Spleen (tissue), 11 donors: Measurements from ENCODE around the gene ZDHHC4. TPM values are rescaled to one million over a fixed set of nuclear protein-coding genes. Genes with fewer than 3 reads are reported as not detected.
A peak's percentile ranks its signal among the peaks of the same experiment; 100 is the strongest.

Experiments
- DNase-seq: peaks from one replicate; pipeline ENCODE4 v3.0.0-alpha.2; 2020
- H3K27ac ChIP-seq, 8 donors: fragments of 200-600 bp; sonication (generic) in 7 of 8; 1 replicate in 4 of 8; 2 replicates in 4 of 8; pipeline versions ENCODE4 v1.5.0 to v1.8.0; 2016 to 2021; ENCODE audit warnings: inconsistent platforms in 4 of 8, mild to moderate bottlenecking in 4 of 8, moderate library complexity in 1 of 8
- H3K27me3 ChIP-seq, 7 donors: fragments of 200-600 bp; sonication (generic) in 6 of 7; replicated peaks in 1 of 7; 1 replicate in 4 of 7; 2 replicates in 3 of 7; pipeline versions ENCODE4 v1.5.0 to v1.8.0; 2016 to 2021; ENCODE audit warnings: inconsistent platforms in 3 of 7, mild to moderate bottlenecking in 1 of 7
- H3K36me3 ChIP-seq, 6 donors: fragments of 200-600 bp; sonication (generic) in 5 of 6; 1 replicate in 4 of 6; 2 replicates in 2 of 6; pipeline versions ENCODE4 v1.5.0 to v1.8.0; 2016 to 2021; ENCODE audit warnings: inconsistent platforms in 2 of 6
- H3K4me1 ChIP-seq, 6 donors: fragments of 200-600 bp; sonication (generic) in 5 of 6; 1 replicate in 3 of 6; 2 replicates in 3 of 6; pipeline versions ENCODE4 v1.5.0 to v1.8.0; 2016 to 2021; ENCODE audit warnings: inconsistent platforms in 3 of 6
- H3K4me3 ChIP-seq, 8 donors: fragments of 200-600 bp; sonication (generic) in 7 of 8; 1 replicate in 4 of 8; 2 replicates in 4 of 8; pipeline versions ENCODE4 v1.5.0 to v1.8.0; 2016 to 2021; ENCODE audit warnings: inconsistent platforms in 4 of 8, mild to moderate bottlenecking in 4 of 8, moderate library complexity in 2 of 8
- H3K9me3 ChIP-seq, 8 donors: fragments of 200-600 bp; sonication (generic) in 7 of 8; 1 replicate in 4 of 8; 2 replicates in 4 of 8; pipeline versions ENCODE4 v1.5.0 to v1.8.0; 2016 to 2021; ENCODE audit warnings: inconsistent platforms in 4 of 8
- POLR2A ChIP-seq, 3 donors: fragments of 450-650 bp; IDR thresholded peaks; one replicate each; pipeline ENCODE4 v1.5.1; 2017; ENCODE audit warnings: antibody characterized with exemption in 3 of 3, mild to moderate bottlenecking in 1 of 3
- POLR2AphosphoS5 ChIP-seq, 3 donors: sonication (generic); formaldehyde crosslinking; IDR thresholded peaks; one replicate each; pipeline ENCODE4 v1.5.1; 2017; ENCODE audit warnings: antibody characterized with exemption in 3 of 3
- whole genome bisulfite sequencing, 5 donors: extraction: QIAGEN DNeasy Blood & Tissue Kit in 3 of 5; methylation state at CpG; one replicate each; pipeline versions ENCODE4 v1.1.5 to v1.1.7; 2013 to 2018; 5-methylcytosine and 5-hydroxymethylcytosine counted together
- intact Hi-C: fragments of 100-400 bp; cut with DNase I; formaldehyde crosslinking; loops from one replicate; pipeline ENCODE4 v1.15.0; 2023; ENCODE audit warnings: low total_unique reads
- polyA plus RNA-seq, 3 donors: library from polyadenylated mRNA; stranded (reverse); fragments of 200-250 nt; gene quantifications; one replicate each; pipeline ENCODE4 v1.2.1, GENCODE V29; 2013
- total RNA-seq, 7 donors: library from RNA; depleted of rRNA in 3 of 7; stranded (reverse); fragments of >200 nt in 3 of 7; fragmentation: NEBNext Ultra II Directional in 4 of 7; extraction: Animal tissue kit (Norgen Biotek cat#: 25700) in 4 of 7; gene quantifications; one replicate each; pipeline versions ENCODE4 v1.1.0 to v1.2.1, GENCODE V29; 2016 to 2021
- TF ChIP-seq, protein P1 (sequence below), 11 experiments: fragments of 200-600 bp in 7 of 11; fragments of 450-650 bp in 4 of 11; sonication (generic) in 4 of 11; IDR thresholded peaks in 8 of 11; conservative IDR thresholded peaks in 3 of 11; 1 replicate in 7 of 11; 2 replicates in 4 of 11; pipeline versions ENCODE4 v1.4.0 to v1.8.0; 2016 to 2021; ENCODE audit warnings: antibody characterized with exemption in 11 of 11, inconsistent platforms in 4 of 11, mild to moderate bottlenecking in 1 of 11
- donor health status: healthy with polysubstance abuse.
- donor health status: DM: no; HTN: no; CAD: no; lungs with moderate emphysema.
- donor health status: DM: no; HTN: no; CAD: no.
- donor health status: Bipolar disorder and iron deficiency.
- donor health status: healthy.
- donor health status: DM: no; HTN: no; CAD: no.
- donor health status: DM: yes; HTN: yes; CAD: no.

Gene ZDHHC4
- total and polyA plus RNA-seq, 10 donors: 26.6 to 46.4 (median 37.4) TPM

- Histone ChIP-seq H3K36me3 (peaks cover 0 to 79% (median 51%) of the 10 kb centered on the region in 6 donors), H3K27ac (no peak overlapping the region), H3K4me3 (no peak overlapping the region), H3K27me3 (no peaks in the 10 kb centered on the region), H3K9me3 (no peaks in the 10 kb centered on the region), H3K4me1 (peaks cover 7 to 38% (median 25%) of the 10 kb centered on the region in 6 donors)
- intact Hi-C loops: loop anchor here (10.0 kb wide), 1 partner anchor 74 kb away; no protein-coding TSS in a partner anchor
- DNase-seq: no peak
- WGBS, 5 donors: 86 to 97% (median 89%) methylated on average over 9 of the region's 9 CpGs
- TF ChIP-seq POLR2AphosphoS5 (IDR thresholded peaks at IDR 0.05): no peak
These were observed 11.3 kb downstream of the ZDHHC4 start for GRCh38 chr7:6588566-6588965.

GRCh38 chr7:6589151-6589828, 12.0 kb downstream of the ZDHHC4 start:
- no peak for DNase-seq
- Histone ChIP-seq H3K4me3 (peak overlapping the region in 6 of 8 donors; percentile 14 to 98 (median 80)), H3K9me3 (no peaks in the 10 kb centered on the region), H3K36me3 (peaks cover 0 to 79% (median 54%) of the 10 kb centered on the region in 6 donors), H3K4me1 (peaks cover 7 to 38% (median 25%) of the 10 kb centered on the region in 6 donors), H3K27me3 (no peaks in the 10 kb centered on the region), H3K27ac (peak overlapping the region; percentile 81 to 97 (median 92))
- WGBS, 5 donors: 49 to 91% (median 51%) methylated on average over 10 to 22 of the region's 22 CpGs
- intact Hi-C loops: loop anchor here (10.0 kb wide), 1 partner anchor 74 kb away; no protein-coding TSS in a partner anchor
- TF ChIP-seq POLR2AphosphoS5 (IDR thresholded peaks at IDR 0.05) (no peak), POLR2A (IDR thresholded peaks at IDR 0.05) (no peak)
- TF ChIP-seq, protein P1, sequence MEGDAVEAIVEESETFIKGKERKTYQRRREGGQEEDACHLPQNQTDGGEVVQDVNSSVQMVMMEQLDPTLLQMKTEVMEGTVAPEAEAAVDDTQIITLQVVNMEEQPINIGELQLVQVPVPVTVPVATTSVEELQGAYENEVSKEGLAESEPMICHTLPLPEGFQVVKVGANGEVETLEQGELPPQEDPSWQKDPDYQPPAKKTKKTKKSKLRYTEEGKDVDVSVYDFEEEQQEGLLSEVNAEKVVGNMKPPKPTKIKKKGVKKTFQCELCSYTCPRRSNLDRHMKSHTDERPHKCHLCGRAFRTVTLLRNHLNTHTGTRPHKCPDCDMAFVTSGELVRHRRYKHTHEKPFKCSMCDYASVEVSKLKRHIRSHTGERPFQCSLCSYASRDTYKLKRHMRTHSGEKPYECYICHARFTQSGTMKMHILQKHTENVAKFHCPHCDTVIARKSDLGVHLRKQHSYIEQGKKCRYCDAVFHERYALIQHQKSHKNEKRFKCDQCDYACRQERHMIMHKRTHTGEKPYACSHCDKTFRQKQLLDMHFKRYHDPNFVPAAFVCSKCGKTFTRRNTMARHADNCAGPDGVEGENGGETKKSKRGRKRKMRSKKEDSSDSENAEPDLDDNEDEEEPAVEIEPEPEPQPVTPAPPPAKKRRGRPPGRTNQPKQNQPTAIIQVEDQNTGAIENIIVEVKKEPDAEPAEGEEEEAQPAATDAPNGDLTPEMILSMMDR (IDR thresholded peaks at IDR 0.05 in 8 of 11, conservative IDR thresholded peaks at IDR 0.05 in 3 of 11): peak in 1 of 11 experiments; percentile 16

GRCh38 chr7:6589829-6590644, 12.8 kb downstream of the ZDHHC4 start, which contains the start of gene INTS15:
TSS of gene INTS15 (plus strand) at chr7:6590021. CDS start at chr7:6590284, 263 bp downstream.
- TF ChIP-seq POLR2A (IDR thresholded peaks at IDR 0.05) (peak in 2 of 3 donors; percentile 30 to 72), POLR2AphosphoS5 (IDR thresholded peaks at IDR 0.05) (peak; percentile 77 to 85 (median 80))
- TF ChIP-seq, protein P1 (IDR thresholded peaks at IDR 0.05 in 8 of 11, conservative IDR thresholded peaks at IDR 0.05 in 3 of 11): peak; percentile 5 to 97 (median 89)

DNA sequence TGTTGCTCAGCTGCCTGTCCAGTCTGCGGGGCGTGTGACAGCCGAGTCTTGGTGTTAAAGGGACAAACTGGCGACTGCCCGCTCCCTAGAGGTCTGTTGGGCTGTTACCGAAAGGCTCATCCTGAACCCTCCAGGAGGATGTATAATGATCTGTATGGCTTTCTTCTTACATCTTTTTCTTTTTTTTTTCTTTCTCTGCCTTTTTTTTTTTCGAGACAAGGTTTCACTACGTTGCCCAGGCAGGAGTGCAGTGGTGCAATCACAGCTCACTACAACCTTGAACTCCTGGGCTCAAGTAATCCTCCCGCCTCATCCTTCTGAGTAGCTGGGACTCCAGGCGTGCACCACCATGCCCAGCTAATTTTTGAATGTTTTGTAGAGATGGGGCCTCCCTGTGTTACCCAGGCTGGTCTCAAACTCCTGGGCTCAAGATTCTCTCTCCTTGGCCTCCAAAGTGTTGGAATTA, 13.4 kb downstream of the ZDHHC4 start:
- Histone ChIP-seq H3K9me3 (no peaks in the 10 kb centered on the region), H3K4me3 (peak overlapping the region; percentile 63 to 98 (median 87)), H3K4me1 (peaks cover 7 to 38% (median 25%) of the 10 kb centered on the region in 6 donors), H3K36me3 (peaks cover 0 to 79% (median 54%) of the 10 kb centered on the region in 6 donors), H3K27ac (peak overlapping the region; percentile 81 to 97 (median 92)), H3K27me3 (no peaks in the 10 kb centered on the region)
- DNase-seq: no peak
- intact Hi-C loops: no loop called here
- WGBS, 5 donors: 9 to 18% (median 11%) methylated on average over 10 of the region's 10 CpGs
- TF ChIP-seq POLR2A (IDR thresholded peaks at IDR 0.05): no peak
- TF ChIP-seq, protein P1 (IDR thresholded peaks at IDR 0.05 in 8 of 11, conservative IDR thresholded peaks at IDR 0.05 in 3 of 11): peak in 1 of 11 experiments; percentile 0

More at GRCh38 chr7:6589829-6590644, 12.8 kb downstream of the ZDHHC4 start, which contains the start of gene INTS15:
- peak within 1 kb of the TSS; percentile 63 to 98 (median 87) for H3K4me3 ChIP-seq
- peak within 1 kb of the TSS; percentile 81 to 97 (median 92) for H3K27ac ChIP-seq
- intact Hi-C loops: loop anchor here (10.0 kb wide), 1 partner anchor 75 kb away; no protein-coding TSS in a partner anchor
- H3K4me1 ChIP-seq: peaks cover 7 to 38% (median 25%) of the 10 kb centered on the region in 6 donors
- peak; percentile 96 for DNase-seq
- H3K36me3 ChIP-seq: peaks cover 0 to 79% (median 54%) of the 10 kb centered on the region in 6 donors
- WGBS, 5 donors: 0 to 1% (median 0%) methylated on average over 24 to 107 of the region's 107 CpGs
- no peaks in the 10 kb centered on the region for H3K9me3 ChIP-seq
- H3K27me3 ChIP-seq: no peaks in the 10 kb centered on the region
